ENCODE results near the gene NEURL2. TPM values are rescaled to one million over a fixed set of nuclear protein-coding genes. Genes with fewer than 3 reads are reported as not detected.

The NEURL2 gene
- total RNA-seq, 2 experiments from 2014 or later: 2.6 TPM

- Mint-ChIP-seq H3K4me3 (no peak overlapping the region), H3K27ac (no peak overlapping the region), H3K27me3 (no peaks in the 10 kb centered on the region), H3K4me1 (no peaks in the 10 kb centered on the region), H3K36me3 (ENCODE audit: low read depth) (peaks cover 6% of the 10 kb centered on the region), H3K9me3 (no peaks in the 10 kb centered on the region)
- ChIA-PET CTCF (interaction anchor here (0.8 to 1.6 kb wide), 4 partner anchors 13 to 60 kb away, joined by 3 to 4 read pairs (median 3); no protein-coding TSS in a partner anchor), POLR2A (no interaction called here)
- no peak for DNase-seq
Measured at GRCh38 chr20:45873409-45874103, 17.5 kb downstream of the NEURL2 start.

DNA sequence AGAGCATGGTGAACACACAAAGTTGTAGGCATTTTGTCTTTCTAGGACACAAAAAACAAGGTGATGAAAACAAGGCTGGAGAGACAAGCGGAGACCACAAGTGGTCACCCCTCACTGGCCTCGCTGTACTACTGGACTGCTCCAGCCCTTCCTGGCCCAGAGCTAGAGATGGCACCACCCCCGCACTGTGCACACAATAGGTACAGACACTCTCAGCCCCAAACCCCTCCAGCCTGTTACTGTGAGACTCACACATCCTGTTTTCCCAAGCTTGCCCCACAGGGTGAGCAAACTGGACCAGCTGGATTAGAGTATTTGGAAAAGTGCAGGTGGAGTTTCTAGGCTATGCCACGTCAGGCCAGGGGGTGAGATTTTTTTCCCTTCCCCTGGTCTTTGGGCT, 18.4 kb downstream of the NEURL2 start:
- no peak overlapping the region for H3K4me3 Mint-ChIP-seq
- H3K36me3 Mint-ChIP-seq (ENCODE audit: low read depth): peaks cover 6% of the 10 kb centered on the region
- H3K4me1 Mint-ChIP-seq: no peaks in the 10 kb centered on the region
- CTCF ChIA-PET: interaction anchor here (0.8 to 1.6 kb wide), 4 partner anchors 12 to 59 kb away, joined by 3 to 5 read pairs (median 4); partner anchors contain the start of genes CTSA and NEURL2
- POLR2A ChIA-PET: no interaction called here
- no peaks in the 10 kb centered on the region for H3K27me3 Mint-ChIP-seq
- no peak overlapping the region for H3K27ac Mint-ChIP-seq
- no peak for DNase-seq
- H3K9me3 Mint-ChIP-seq: no peaks in the 10 kb centered on the region

- ChIA-PET POLR2A (no interaction called here), CTCF (interaction anchor here (0.6 to 1.3 kb wide), 2 partner anchors 13 to 1178 kb away, joined by 3 read pairs; partner anchors contain the start of gene ZSWIM1)
- Mint-ChIP-seq H3K4me3 (no peak overlapping the region), H3K36me3 (ENCODE audit: low read depth) (no peaks in the 10 kb centered on the region), H3K27ac (no peak overlapping the region), H3K9me3 (no peaks in the 10 kb centered on the region), H3K27me3 (no peaks in the 10 kb centered on the region), H3K4me1 (no peaks in the 10 kb centered on the region)
- no peak for DNase-seq
Measured at GRCh38 chr20:45867819-45868176, 23.2 kb downstream of the NEURL2 start.

- no peaks in the 10 kb centered on the region for H3K36me3 Mint-ChIP-seq (ENCODE audit: low read depth)
- H3K27ac Mint-ChIP-seq: no peak overlapping the region
- ChIA-PET POLR2A (interaction anchor here (1.2 kb wide), 1 partner anchor 13 kb away, joined by 3 read pairs; no protein-coding TSS in a partner anchor), CTCF (interaction anchor here (1.3 kb wide), 1 partner anchor 14 kb away, joined by 3 read pairs; the partner anchor contains the start of gene ZSWIM1)
- H3K4me3 Mint-ChIP-seq: no peak overlapping the region
- H3K27me3 Mint-ChIP-seq: no peaks in the 10 kb centered on the region
- no peak for DNase-seq
- no peaks in the 10 kb centered on the region for H3K4me1 Mint-ChIP-seq
- H3K9me3 Mint-ChIP-seq: no peaks in the 10 kb centered on the region
Measured at GRCh38 chr20:45867136-45867818, 23.7 kb downstream of the NEURL2 start.

DNA sequence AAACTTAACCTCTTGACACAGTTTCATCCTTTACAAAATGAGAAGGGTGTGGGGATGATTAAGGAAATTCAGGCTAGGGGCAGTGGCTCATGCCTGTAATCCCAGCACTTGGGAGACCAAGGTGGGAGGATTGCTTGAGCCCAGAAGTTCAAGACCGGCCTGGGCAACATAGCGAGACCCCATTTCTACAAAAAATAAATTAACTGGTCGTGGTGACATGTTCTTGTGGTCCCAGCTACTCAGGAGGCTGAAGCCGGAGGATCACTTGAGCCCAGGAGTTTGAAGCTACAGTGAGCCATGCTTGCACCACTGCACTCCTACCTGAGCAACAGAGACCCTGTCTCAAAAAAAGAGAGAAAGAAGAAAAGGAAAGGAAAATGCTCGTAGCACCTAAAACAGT, 24.6 kb downstream of the NEURL2 start:
- no peaks in the 10 kb centered on the region for H3K9me3 Mint-ChIP-seq
- H3K4me1 Mint-ChIP-seq: no peaks in the 10 kb centered on the region
- no peaks in the 10 kb centered on the region for H3K27me3 Mint-ChIP-seq
- DNase-seq: no peak
- no peak overlapping the region for H3K4me3 Mint-ChIP-seq
- no peak overlapping the region for H3K27ac Mint-ChIP-seq
- ChIA-PET POLR2A (interaction anchor here (1.2 kb wide), 1 partner anchor 14 kb away, joined by 3 read pairs; no protein-coding TSS in a partner anchor), CTCF (no interaction called here)
- no peaks in the 10 kb centered on the region for H3K36me3 Mint-ChIP-seq (ENCODE audit: low read depth)

- POLR2A ChIA-PET: interaction anchor here (0.6 kb wide), 1 partner anchor 17 kb away, joined by 5 read pairs; the partner anchor contains the start of gene ZSWIM1
- H3K27me3 Mint-ChIP-seq: no peaks in the 10 kb centered on the region
- H3K27ac Mint-ChIP-seq: no peak overlapping the region
- CTCF ChIA-PET: interaction anchor here (0.8 to 1.4 kb wide), 5 partner anchors 14 to 33 kb away, joined by 3 to 6 read pairs (median 3); no protein-coding TSS in a partner anchor
- no peak for DNase-seq
- peaks cover 4% of the 10 kb centered on the region for H3K36me3 Mint-ChIP-seq (ENCODE audit: low read depth)
- no peaks in the 10 kb centered on the region for H3K9me3 Mint-ChIP-seq
- H3K4me3 Mint-ChIP-seq: no peak overlapping the region
- H3K4me1 Mint-ChIP-seq: peaks cover 14% of the 10 kb centered on the region
Measured at GRCh38 chr20:45863543-45864470, 27.2 kb downstream of the NEURL2 start.

DNA sequence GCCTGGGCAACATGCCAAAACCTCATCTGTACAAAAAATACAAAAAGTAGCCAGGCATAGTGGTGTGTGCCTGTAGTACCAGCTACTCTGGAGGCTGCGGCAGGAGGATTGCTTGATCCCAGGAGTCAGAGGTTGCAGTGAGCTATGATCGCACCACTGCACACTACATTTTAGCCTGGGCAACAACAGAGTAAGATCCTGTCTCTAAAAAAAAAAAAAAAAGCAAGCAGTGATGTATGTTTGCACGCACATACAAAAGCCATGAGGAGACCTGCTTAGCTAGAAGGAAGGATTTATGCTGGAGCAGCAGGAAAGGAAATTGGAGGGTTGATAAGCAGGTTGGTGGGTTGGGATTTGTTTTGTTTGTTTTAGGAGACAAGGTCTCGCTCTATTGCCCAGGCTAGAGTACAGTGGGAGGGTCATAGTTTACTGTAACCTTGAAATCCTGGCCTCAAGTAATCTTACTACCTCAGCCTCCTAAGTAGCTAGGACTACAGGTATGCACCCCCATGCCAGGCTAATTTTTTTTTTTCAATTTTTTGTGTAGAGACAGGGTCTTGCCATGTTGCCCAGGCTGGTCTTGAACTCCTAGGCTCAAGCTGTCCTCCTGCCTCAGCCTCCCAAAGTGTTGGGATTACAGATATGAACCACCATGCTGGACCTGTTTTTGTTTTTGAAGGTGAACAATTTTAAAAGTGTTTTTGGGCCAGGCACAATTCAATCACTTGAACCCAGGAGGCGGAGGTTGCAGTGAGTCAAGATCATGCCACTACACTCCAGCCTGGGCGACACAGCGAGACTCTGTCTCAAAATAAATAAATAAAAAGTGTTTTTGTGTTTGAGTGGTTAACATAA, 29.6 kb downstream of the NEURL2 start:
- DNase-seq: no peak
- Mint-ChIP-seq H3K9me3 (no peaks in the 10 kb centered on the region), H3K4me1 (peaks cover 29% of the 10 kb centered on the region), H3K27ac (no peak overlapping the region), H3K27me3 (no peaks in the 10 kb centered on the region), H3K4me3 (no peak overlapping the region), H3K36me3 (ENCODE audit: low read depth) (peaks cover 8% of the 10 kb centered on the region)
- ChIA-PET CTCF (interaction anchor here (0.8 to 1.1 kb wide), 2 partner anchors 13 to 60 kb away, joined by 3 to 4 read pairs; no protein-coding TSS in a partner anchor), POLR2A (no interaction called here)

- Mint-ChIP-seq H3K27ac (no peak overlapping the region), H3K36me3 (ENCODE audit: low read depth) (peaks cover 8% of the 10 kb centered on the region), H3K9me3 (no peaks in the 10 kb centered on the region), H3K27me3 (no peaks in the 10 kb centered on the region), H3K4me3 (no peak overlapping the region), H3K4me1 (peaks cover 35% of the 10 kb centered on the region)
- DNase-seq: no peak
- POLR2A ChIA-PET: no interaction called here
- CTCF ChIA-PET: no interaction called here
Measured at GRCh38 chr20:45860560-45861220, 30.3 kb downstream of the NEURL2 start.

DNA sequence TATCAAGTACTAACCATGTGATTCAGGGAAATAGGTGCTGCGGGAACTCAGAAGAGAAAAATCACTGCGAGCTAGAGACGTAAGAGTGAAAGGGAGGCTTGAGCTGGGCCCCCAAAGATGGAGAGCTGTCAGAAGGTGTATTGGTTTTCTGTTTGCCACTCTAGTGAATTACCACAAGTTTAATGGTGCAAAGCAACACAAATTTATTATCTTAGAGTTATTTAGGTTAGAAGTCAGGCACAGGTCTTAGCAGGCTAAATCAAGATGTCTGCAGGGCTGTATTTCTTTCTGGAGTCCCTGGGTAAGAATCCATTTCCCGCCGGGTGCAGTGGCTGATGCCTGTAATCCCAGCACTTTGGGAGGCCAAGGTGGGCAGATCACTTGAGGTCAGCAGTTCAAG, 31.1 kb downstream of the NEURL2 start:
- POLR2A ChIA-PET: no interaction called here
- DNase-seq: no peak
- no peaks in the 10 kb centered on the region for H3K9me3 Mint-ChIP-seq
- peaks cover 41% of the 10 kb centered on the region for H3K4me1 Mint-ChIP-seq
- no peaks in the 10 kb centered on the region for H3K27me3 Mint-ChIP-seq
- CTCF ChIA-PET: interaction anchor here (0.6 kb wide), 1 partner anchor 10 kb away, joined by 3 read pairs; no protein-coding TSS in a partner anchor
- H3K4me3 Mint-ChIP-seq: no peak overlapping the region
- H3K27ac Mint-ChIP-seq: no peak overlapping the region
- peaks cover 11% of the 10 kb centered on the region for H3K36me3 Mint-ChIP-seq (ENCODE audit: low read depth)

- peaks cover 50% of the 10 kb centered on the region for H3K4me1 Mint-ChIP-seq
- no peaks in the 10 kb centered on the region for H3K9me3 Mint-ChIP-seq
- H3K36me3 Mint-ChIP-seq (ENCODE audit: low read depth): peaks cover 20% of the 10 kb centered on the region
- POLR2A ChIA-PET: no interaction called here
- DNase-seq: peak; percentile 57
- no peaks in the 10 kb centered on the region for H3K27me3 Mint-ChIP-seq
- peak overlapping the region; percentile 98 for H3K4me3 Mint-ChIP-seq
- H3K27ac Mint-ChIP-seq: peak overlapping the region; percentile 99
- CTCF ChIA-PET: interaction anchor here (0.9 kb wide), 1 partner anchor 16 kb away, joined by 3 read pairs; no protein-coding TSS in a partner anchor
Measured at GRCh38 chr20:45857882-45858216, 33.2 kb downstream of the NEURL2 start.

- Mint-ChIP-seq H3K4me1 (peaks cover 50% of the 10 kb centered on the region), H3K27me3 (no peaks in the 10 kb centered on the region), H3K36me3 (ENCODE audit: low read depth) (peaks cover 22% of the 10 kb centered on the region), H3K27ac (peak within 1 kb of the TSS; percentile 99), H3K4me3 (peak within 1 kb of the TSS; percentile 98), H3K9me3 (no peaks in the 10 kb centered on the region)
- ChIA-PET POLR2A (no interaction called here), CTCF (interaction anchor here (0.8 to 1.0 kb wide), 3 partner anchors 15 to 36 kb away, joined by 3 read pairs; no protein-coding TSS in a partner anchor)
- DNase-seq: peak; percentile 99
Measured at GRCh38 chr20:45857114-45857881, 33.7 kb downstream of the NEURL2 start, which contains the start of the genes ACOT8 and ZSWIM3. ACOT8 (minus strand) TSS chr20:45857392; CDS start chr20:45857315, 77 bp downstream. ZSWIM3 (plus strand) TSS chr20:45857614; CDS start chr20:45857826, 212 bp downstream.
